ENCODE data around the gene PPIC.

DNA sequence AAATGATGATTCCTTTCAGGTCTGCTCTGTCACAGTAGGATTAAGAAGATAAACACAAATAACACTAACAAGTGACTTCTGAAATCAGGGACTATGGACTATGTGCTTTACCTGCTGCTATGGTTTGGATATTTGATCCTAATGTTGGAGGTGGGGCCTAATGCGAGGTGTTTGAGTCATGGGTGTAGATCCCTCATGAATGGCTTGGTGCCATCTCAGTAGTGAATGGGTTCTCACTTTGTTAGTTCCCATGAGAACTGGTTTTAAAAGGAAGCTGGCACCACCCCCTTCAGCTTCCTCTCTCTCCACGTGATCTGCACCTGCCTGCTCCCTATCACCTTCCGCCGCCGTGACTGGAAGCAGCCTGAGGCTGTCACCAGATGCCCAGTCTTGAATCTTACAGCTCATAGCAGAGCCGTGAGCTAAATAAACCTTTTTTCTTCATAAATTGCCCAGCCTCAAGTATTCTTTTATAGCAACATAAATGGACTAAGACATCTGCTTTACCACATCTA, 3.3 kb downstream of the PPIC start:
- no peak for TF ChIP-seq POLR2A (IDR thresholded peaks at IDR 0.05)
- TF ChIP-seq, protein P1, sequence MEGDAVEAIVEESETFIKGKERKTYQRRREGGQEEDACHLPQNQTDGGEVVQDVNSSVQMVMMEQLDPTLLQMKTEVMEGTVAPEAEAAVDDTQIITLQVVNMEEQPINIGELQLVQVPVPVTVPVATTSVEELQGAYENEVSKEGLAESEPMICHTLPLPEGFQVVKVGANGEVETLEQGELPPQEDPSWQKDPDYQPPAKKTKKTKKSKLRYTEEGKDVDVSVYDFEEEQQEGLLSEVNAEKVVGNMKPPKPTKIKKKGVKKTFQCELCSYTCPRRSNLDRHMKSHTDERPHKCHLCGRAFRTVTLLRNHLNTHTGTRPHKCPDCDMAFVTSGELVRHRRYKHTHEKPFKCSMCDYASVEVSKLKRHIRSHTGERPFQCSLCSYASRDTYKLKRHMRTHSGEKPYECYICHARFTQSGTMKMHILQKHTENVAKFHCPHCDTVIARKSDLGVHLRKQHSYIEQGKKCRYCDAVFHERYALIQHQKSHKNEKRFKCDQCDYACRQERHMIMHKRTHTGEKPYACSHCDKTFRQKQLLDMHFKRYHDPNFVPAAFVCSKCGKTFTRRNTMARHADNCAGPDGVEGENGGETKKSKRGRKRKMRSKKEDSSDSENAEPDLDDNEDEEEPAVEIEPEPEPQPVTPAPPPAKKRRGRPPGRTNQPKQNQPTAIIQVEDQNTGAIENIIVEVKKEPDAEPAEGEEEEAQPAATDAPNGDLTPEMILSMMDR (IDR thresholded peaks at IDR 0.05) = no peak
